Right ventricle myocardium superior (tissue), 1 donor: Measurements from ENCODE around the gene C21orf91. TPM values are rescaled to one million over a fixed set of nuclear protein-coding genes. Genes with fewer than 3 reads are reported as not detected.

Source experiments
- ATAC-seq: fragments of 200-7000 bp; cut with Tn5 transposase; one replicate; pipeline ENCODE4 v1.9.1; 2020; ENCODE audit warnings: mild to moderate bottlenecking; ENCODE audit not compliant: poor library complexity
- DNase-seq: peaks from one replicate; pipeline ENCODE4 v3.0.0-alpha.2; 2020
- intact Hi-C: fragments of 100-400 bp; cut with DNase I; formaldehyde crosslinking; loops from one replicate; pipeline ENCODE4 v1.11.2; 2022
- long read RNA-seq: library from polyadenylated mRNA; unstranded; transcript quantifications from one replicate; pipeline ENCODE4 v2.0.0, GENCODE V29; 2021
- total RNA-seq: library from RNA; stranded (reverse); fragmentation: NEBNext Ultra II Directional; extraction: Animal tissue kit (Norgen Biotek cat#: 25700); gene quantifications from one replicate; pipeline ENCODE4 v1.2.1, GENCODE V29; 2021
- donor health status: DM: no; HTN: yes; CAD: no; lungs with severe emphysema.

C21orf91 gene
- total RNA-seq: 6.3 TPM
- long read RNA-seq, full-length matches to known transcripts: 5 of 6 reads
- long read RNA-seq, partial matches to known transcripts: 0 of 6 reads
- long read RNA-seq, other reads (novel, unspliced or antisense): 1 of 6 reads

GRCh38 chr21:17819114-17819876 is at the start of gene C21orf91:
Gene C21orf91, minus strand, starts transcription at chr21:17819356. Its CDS starts 1,038 bp downstream, at chr21:17818318.
- DNase-seq (peak; percentile 94), ATAC-seq (peak; percentile 99)
- intact Hi-C loops: loop anchor here (10.0 kb wide), 1 partner anchor 86 kb away; no protein-coding TSS in a partner anchor

GRCh38 chr21:17866590-17866989 is 47.4 kb upstream of the C21orf91 start:
- ATAC-seq (no peak), DNase-seq (no peak)
- intact Hi-C loops: no loop called here

- intact Hi-C loops: no loop called here
- ATAC-seq (no peak), DNase-seq (no peak)
Measured at GRCh38 chr21:17859661-17860060, 40.5 kb upstream of the C21orf91 start.

GRCh38 chr21:17858747-17859146 is 39.6 kb upstream of the C21orf91 start:
- DNase-seq (no peak), ATAC-seq (no peak)
- intact Hi-C loops: no loop called here

- intact Hi-C loops: no loop called here
- DNase-seq: no peak
- ATAC-seq: no peak
Measured at GRCh38 chr21:17854745-17855144, 35.6 kb upstream of the C21orf91 start.

- DNase-seq: peak; percentile 40
- intact Hi-C loops: no loop called here
- no peak for ATAC-seq
Measured at GRCh38 chr21:17853393-17854275, 34.5 kb upstream of the C21orf91 start.

GRCh38 chr21:17848228-17848627 is 29.1 kb upstream of the C21orf91 start:
- intact Hi-C loops: no loop called here
- DNase-seq (no peak), ATAC-seq (no peak)

- DNase-seq (no peak), ATAC-seq (no peak)
- intact Hi-C loops: no loop called here
Measured at GRCh38 chr21:17841103-17841502, 21.9 kb upstream of the C21orf91 start.

GRCh38 chr21:17834639-17835354 is 15.6 kb upstream of the C21orf91 start:
- intact Hi-C loops: no loop called here

GRCh38 chr21:17829472-17829871 is 10.3 kb upstream of the C21orf91 start:
- intact Hi-C loops: no loop called here
- DNase-seq (no peak), ATAC-seq (no peak)

More at GRCh38 chr21:17834639-17835354, 15.6 kb upstream of the C21orf91 start:
- DNase-seq: no peak
- ATAC-seq: no peak

- intact Hi-C loops: no loop called here
- no peak for DNase-seq
- no peak for ATAC-seq
Measured at GRCh38 chr21:17828223-17828622, 9.1 kb upstream of the C21orf91 start.

GRCh38 chr21:17823846-17824245 is 4.7 kb upstream of the C21orf91 start:
- DNase-seq (no peak), ATAC-seq (no peak)
- intact Hi-C loops: no loop called here

GRCh38 chr21:17821121-17821520 is 2.0 kb upstream of the C21orf91 start:
- ATAC-seq (no peak), DNase-seq (no peak)
- intact Hi-C loops: no loop called here

- DNase-seq (no peak), ATAC-seq (peak; percentile 53)
- intact Hi-C loops: loop anchor here (10.0 kb wide), 1 partner anchor 85 kb away; no protein-coding TSS in a partner anchor
Measured at GRCh38 chr21:17819877-17820229, 697 bp upstream of the C21orf91 start.

GRCh38 chr21:17818186-17819113 is 706 bp downstream of the C21orf91 start:
- DNase-seq (peak; percentile 56), ATAC-seq (peak; percentile 53)
- intact Hi-C loops: loop anchor here (10.0 kb wide), 1 partner anchor 86 kb away; no protein-coding TSS in a partner anchor

GRCh38 chr21:17813353-17813752 is 5.8 kb downstream of the C21orf91 start:
- ATAC-seq (no peak), DNase-seq (no peak)
- intact Hi-C loops: loop anchor here (10.0 kb wide), 1 partner anchor 91 kb away; no protein-coding TSS in a partner anchor

- DNase-seq (no peak), ATAC-seq (no peak)
- intact Hi-C loops: no loop called here
Measured at GRCh38 chr21:17805966-17806365, 13.2 kb downstream of the C21orf91 start.

- intact Hi-C loops: no loop called here
- DNase-seq: no peak
- ATAC-seq: no peak
Measured at GRCh38 chr21:17803536-17803935, 15.6 kb downstream of the C21orf91 start.
